GM12872 (cell line): ENCODE data around the gene BCL3.

Experiments used
- TF ChIP-seq, protein P1 (sequence below): IDR thresholded peaks from 3 replicates; pipeline ENCODE4 v1.5.1; 2011; ENCODE audit warnings: low read depth, mild to moderate bottlenecking, low read length, moderate library complexity; ENCODE audit not compliant: insufficient read depth

Gene BCL3

DNA sequence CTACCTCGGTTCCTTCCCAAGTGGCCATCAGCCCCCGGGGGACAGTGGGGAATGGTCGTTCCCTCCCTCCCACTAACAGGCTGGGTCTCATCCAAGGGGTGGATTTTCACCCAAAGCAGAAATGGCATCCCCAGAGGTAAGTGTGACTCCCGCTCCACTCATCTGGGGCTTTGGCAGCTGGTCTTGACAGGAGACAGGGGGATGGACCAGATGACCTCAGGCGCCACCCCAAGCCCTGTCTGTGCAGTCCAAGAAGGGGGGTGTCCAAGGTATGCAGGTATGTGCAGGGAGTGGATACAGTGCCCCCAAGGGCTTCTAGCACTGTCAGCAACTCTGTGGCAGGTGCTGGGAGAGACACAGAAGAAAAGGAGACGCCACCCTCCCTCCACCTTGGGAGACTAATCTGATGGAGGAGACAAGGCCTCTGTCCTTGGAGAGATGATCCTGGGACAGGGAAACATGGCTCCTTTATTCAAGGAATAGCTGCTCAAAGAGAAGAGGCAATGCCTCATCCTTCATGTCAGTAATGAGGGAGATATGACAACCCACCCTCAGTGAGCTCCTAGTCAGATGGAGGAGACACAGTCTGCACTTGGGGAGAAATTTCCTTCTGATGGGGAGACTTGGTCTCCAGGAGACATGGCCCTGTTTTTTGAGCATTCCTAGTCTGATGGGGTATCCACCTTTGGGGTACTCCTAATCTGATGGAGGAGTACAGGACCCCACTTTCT lies 41.8 kb upstream of the BCL3 start:
- TF ChIP-seq, protein P1, sequence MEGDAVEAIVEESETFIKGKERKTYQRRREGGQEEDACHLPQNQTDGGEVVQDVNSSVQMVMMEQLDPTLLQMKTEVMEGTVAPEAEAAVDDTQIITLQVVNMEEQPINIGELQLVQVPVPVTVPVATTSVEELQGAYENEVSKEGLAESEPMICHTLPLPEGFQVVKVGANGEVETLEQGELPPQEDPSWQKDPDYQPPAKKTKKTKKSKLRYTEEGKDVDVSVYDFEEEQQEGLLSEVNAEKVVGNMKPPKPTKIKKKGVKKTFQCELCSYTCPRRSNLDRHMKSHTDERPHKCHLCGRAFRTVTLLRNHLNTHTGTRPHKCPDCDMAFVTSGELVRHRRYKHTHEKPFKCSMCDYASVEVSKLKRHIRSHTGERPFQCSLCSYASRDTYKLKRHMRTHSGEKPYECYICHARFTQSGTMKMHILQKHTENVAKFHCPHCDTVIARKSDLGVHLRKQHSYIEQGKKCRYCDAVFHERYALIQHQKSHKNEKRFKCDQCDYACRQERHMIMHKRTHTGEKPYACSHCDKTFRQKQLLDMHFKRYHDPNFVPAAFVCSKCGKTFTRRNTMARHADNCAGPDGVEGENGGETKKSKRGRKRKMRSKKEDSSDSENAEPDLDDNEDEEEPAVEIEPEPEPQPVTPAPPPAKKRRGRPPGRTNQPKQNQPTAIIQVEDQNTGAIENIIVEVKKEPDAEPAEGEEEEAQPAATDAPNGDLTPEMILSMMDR, result no peak

DNA sequence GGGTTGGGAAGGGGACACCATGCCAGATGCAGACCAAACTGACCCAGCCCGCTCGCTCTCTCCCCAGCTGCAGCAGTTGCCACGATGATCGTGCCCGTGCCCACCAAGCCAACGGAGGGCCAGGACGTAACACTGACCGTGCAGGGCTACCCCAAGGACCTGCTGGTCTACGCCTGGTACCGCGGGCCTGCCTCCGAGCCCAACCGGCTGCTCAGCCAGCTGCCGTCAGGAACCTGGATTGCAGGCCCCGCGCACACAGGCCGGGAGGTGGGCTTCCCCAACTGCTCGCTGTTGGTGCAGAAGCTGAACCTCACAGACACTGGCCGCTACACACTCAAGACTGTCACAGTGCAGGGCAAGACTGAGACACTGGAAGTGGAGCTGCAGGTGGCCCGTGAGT lies 40.7 kb upstream of the BCL3 start:
- TF ChIP-seq, protein P1, result no peak

DNA sequence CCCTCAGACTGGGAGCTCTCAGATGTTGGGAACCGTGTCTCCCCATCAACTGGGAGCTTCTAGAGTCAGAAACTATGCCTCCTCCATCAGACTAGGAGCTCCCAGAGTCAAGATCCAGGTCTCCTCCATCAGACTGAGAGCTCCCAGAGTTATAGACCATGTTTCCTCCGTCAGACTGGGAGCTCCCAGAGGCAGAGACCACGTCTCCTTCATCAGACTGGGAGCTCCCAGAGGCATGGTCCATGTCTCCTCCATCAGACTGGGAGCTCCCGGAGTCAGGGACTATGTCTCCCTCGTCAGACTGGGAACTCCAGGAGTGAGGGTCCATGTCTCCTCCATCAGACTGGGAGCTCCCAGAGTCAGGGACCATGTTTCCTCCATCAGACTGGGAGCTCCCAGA lies 39.6 kb upstream of the BCL3 start:
- TF ChIP-seq, protein P1, result no peak

DNA sequence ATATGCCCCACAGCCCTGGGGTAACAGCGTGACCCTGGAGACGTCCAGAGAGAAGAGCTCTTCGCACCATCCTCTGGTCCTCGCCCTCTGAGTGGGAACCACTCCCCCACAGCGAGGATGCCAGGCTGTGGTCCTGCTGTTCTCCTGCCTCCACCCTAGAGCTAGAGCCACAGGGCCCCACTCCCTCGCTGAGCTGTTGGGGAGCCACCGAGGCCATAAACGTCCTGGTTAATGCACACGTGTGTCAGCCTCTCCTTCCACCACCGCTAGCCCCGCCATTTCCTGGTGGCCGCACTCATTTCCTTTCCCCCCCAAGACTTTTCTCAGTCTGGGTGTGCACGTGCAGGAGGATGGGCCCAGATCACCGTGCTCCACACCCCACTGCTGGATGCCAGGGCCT lies 38.0 kb upstream of the BCL3 start:
- TF ChIP-seq, protein P1, result no peak

DNA sequence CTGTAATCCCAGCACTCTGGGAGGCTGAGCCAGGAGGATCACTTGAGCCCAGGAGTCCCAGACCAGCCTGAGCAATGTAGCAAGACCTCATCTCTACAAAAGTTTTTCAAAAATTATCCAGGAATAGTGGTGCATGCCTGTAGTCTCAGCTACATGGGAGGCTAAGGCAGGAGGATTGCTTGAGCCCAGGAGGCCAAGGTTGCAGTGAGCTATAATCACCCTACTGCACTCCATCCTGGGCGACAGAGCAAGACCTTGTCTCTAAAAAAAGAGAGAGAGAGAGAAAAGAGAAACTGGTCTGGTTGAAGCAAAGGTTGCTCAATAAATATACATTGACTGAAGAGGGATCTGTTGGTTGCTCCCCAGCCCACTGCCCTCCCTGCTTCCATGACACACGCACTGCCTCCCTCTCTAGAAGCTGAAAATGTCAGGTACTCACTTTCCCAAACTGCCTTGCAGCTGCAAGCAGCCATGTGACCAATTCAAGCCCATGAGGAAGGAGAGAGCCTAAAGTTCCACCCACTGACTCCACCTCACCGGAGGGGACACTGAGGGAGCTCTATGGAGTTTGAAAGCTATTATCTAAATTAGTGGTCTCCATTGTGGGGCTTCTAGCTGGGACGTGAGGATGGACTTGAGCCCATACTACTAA lies 35.5 kb upstream of the BCL3 start:
- TF ChIP-seq, protein P1, result no peak

DNA sequence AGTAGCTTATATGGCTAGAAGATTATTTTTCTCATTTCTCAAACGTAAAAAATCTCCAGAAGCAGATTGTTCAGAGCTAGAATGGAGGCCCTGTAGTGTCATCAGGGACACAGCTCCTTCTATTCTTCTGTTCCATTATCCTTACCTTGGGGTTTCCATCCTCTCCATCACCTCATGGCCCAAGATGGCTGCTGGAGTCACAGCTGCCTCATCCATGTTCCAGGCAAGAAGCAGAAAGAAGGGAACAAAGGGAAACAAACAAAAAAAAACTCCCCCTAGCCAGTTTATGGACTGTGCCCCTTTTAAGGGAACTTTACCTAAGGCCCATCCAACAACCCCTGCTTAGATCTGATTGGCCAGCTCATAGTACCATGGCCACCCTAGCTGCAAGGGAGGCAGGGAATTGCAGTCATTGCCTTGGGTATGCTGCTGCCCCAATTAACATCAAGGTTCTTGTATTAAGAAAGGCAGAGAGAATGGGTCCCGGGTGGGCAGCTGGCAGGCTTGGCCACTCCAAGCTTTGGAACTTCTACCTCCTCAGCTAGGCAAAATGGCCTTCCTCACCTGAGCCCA lies 33.8 kb upstream of the BCL3 start:
- TF ChIP-seq, protein P1, result no peak

DNA sequence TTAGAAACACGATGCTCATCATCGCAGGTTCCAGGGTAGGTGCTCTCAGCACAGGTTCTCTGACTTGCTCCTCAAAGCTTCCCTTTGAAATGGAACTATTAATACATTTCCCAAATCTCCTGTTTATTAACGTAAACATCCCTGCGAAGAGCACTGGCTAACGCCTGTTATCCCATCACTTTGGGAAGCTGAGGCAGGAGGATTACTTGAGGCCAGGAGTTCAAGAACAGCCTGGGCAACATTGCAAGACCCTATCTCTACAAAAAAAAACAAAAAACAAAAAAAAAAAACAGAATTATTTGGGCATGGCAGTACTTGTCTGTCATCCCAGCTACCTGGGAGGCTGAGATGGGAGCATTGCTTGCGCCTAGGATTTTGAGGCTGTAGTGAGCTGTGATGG lies 30.9 kb upstream of the BCL3 start:
- TF ChIP-seq, protein P1, result no peak
